Fibroblast of peridontal ligament (primary cell): Measurements from ENCODE around the gene IL17RA.

Source experiments
- DNase-seq: peaks from one replicate; pipeline ENCODE4 v3.0.0-alpha.2; 2010; ENCODE audit errors: extremely low read depth

IL17RA gene

DNA sequence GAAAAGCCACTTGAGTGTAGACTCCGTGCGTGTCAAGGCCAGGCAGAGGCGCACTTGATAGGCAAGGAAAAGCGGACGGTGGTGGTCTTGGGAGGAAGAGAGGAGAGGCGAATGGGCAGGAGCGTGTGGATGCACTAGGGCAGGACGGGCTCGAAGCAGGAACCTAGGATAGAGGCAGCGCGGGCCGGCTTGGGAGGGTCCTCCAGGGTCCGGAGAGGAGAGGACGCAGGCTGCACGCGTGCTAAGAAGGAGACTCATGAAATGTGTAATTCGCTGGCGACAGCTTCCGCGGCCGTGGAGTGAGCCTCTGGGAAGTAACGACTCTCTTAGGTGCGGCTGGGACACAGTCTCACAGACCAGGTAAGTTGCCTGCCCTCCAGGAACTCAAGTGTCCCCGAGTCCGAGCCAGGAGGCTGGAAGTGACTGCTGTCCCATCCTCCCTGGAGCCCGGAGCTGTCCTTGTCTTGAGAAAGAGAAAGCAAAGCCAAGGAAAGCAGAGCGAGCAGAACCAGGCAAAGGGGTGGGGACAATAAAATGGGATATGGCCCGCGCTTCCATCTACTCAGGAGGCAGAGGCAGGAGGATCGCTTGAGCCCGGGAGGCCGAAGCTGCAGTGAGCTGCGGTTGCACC is 874 bp upstream of the IL17RA start:
- DNase-seq, result no peak

DNA sequence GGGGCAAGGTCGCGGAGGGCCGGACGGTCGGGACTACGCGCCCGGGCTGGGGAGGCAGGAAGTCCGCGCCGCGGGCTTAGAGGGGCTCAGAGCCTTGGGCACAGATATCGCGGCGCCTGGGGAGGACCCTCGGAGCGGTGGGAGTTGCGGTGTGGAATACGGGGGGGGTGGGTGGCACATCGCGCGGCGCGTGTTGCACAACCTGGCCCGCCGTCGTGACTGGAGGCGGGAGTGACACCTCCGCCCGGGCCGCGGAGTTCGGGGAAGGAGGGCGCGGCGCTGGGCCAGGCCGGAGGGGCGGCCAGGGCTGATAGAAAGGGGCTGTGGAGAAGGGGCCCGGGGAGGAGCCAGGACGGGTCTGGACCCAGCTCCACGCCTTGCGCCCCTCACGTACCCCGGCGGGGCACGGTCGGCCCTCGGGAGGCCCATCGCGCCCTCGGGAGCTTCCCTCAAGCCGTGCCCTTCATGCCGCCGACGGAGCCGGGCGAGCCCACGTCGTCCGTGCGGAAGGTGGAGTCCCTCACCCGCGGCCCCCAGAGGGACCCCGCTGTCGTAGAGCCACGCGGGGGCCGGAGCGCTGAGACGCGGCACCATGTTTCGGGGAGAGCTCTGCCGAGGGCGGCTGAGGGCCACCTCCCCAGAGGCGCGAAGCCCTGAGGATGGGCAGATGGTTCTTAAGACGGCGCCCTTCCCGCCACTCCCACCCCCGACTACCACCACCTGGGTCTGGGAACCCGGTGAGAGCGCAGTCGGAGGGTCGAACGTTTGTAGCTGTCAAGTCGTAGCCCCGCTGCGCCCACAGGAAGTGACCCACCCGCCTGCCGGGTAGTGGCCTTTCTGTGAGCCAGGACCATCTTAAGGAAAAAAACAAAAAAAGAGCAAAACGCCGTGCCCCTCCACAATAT is 729 bp downstream of the IL17RA start:
- DNase-seq, result no peak

DNA sequence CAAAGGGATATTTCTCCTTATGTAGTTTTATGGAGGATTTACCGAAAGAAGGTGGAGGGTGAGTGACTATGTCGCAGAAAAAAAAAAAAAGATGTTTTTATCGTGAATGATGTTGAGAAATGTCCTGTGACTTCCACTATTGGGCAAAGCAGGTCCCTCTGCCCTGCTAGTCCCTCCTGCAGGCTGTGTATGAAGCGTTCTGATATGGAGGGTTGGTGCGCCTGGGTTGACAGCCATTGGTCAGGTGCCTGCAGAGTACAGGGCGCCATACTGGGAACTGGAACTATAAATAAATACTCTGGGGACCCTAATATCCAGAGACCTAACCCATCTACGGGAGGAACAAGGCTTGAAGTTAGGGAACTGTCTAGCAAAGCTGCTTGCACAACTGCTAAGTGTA is 1.5 kb downstream of the IL17RA start:
- DNase-seq, result no peak

DNA sequence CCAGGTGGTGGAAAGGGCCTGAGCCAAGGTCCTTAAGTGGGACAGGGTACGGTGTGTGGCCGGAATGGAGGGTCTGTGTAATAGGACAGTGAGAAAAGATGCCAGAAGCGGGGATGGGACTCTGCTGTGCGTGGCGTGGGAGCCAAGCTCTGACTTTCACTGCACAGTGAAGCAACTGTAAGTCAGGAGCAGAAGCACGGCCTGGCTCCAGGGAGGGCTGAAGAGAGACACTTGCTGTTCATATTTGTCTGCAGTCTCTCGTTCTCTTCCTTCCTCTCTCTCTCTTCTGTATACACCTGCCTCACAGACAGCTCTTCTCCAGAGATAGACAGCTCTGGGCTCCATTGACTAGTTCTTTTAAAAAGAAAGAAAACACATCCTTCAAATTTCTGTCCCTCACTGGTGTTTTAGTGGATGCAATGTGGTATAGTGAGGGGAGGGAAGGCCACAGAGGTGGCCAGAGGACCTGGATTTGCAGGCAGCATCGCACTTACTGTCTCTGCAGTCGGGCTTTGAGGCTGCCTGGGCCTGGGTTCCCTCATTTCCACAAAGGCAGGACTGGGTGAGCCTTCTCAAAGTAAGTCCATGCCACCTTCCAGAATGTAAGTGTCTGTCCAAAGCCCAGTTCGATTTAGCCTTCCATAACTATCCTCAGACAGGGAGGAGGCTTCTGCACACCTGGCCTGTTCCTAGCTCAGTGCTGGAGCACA is 2.1 kb downstream of the IL17RA start:
- no peak for DNase-seq

GRCh38 chr22:17087498-17088131 is 2.8 kb downstream of the IL17RA start:
- DNase-seq, result peak; percentile 87

DNA sequence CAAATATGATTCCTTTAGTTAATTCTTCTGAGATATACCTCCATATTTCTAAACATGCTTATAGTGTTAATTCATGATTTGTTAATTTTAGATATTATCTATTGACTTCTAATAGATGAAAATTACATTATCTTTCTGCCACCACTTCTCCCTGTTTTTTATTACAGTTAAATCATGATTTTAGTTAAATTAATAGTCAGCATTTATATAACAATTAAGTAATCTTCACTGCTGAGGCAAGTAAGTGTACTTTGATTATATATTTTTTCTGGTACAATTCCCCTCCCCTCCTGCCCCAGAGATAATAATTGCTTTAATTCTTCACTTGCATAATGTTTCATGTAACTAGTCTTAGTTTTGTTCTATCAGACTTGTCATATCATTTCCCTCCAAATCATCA is 5.8 kb downstream of the IL17RA start:
- no peak for DNase-seq

- no peak for DNase-seq
Measured at GRCh38 chr22:17091851-17092250, 7.1 kb downstream of the IL17RA start.

GRCh38 chr22:17093081-17093480 is 8.3 kb downstream of the IL17RA start:
- DNase-seq, result no peak

DNA sequence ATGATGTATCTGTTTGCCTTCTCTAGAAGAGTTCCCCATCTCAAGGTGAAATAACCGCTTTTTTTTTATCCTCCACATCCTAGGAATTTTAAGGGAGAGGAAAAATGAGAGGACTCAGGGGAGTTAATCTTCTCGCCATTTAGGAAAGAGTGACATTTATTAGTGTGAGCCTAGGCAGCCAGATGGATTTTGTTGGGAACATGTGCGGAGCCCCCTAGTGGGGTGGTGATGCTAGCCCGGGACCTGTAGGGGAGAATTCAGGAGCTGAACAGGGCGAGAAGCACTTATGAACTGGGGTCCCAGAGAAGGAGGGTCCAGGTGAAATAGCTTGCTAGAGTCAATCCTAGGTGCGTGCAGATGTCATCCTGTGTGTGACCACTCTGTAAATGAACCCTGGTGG is 10.7 kb downstream of the IL17RA start:
- no peak for DNase-seq

GRCh38 chr22:17096071-17096470 is 11.3 kb downstream of the IL17RA start:
- DNase-seq, result no peak

DNA sequence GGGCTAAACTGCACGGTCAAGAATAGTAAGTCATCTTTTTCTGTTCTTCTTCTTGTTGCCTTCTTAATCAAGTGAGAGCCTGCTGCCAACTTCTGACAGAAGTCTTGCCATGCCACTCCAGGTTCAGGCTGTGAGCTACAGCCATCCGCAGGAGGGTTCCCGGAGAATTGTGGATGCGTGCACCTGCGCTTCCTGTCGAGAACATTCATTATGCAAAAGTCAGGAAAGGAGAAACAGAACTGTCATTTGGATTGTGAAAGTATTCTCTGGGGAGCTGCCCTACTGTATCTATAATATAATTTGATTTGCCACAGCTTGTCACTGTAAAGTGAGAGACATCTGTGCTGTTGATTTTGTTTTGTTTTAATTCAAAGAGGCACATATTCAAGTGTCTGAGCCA is 12.3 kb downstream of the IL17RA start:
- no peak for DNase-seq

DNA sequence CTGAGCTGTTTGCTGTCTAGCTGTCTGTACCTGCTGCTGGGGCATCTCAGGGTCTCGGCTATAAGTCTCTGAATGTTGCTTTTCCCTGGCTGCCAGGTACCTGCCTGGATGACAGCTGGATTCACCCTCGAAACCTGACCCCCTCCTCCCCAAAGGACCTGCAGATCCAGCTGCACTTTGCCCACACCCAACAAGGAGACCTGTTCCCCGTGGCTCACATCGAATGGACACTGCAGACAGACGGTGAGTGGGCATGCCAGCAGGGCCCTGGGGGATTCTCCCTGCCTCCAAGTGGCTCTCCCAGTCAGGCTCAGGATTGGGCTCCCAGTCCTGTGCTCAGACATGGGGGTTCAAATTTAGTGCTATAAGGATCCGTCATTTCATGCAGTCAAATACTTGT is 12.9 kb downstream of the IL17RA start:
- no peak for DNase-seq

DNA sequence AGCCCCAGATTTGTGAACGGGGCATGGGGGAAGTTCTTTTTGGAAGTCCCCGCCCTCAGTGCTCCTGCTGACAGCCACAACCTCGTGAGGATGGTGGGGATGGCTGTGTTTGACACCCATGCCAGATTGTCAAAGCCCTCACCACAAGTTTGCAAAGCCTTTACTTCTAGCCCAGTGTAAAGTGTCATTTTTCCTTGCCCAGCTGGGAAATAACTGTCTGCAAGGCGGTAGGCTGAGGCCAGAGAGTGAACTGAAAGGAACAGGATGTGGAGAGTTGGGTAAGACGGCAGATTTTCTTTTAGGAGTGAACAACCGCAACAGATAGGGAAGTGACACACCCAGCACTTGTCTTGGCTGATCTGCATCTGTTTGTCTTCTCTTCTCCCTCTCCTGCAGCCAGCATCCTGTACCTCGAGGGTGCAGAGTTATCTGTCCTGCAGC is 13.6 kb downstream of the IL17RA start:
- no peak for DNase-seq

- no peak for DNase-seq
Measured at GRCh38 chr22:17100621-17101020, 15.8 kb downstream of the IL17RA start.

DNA sequence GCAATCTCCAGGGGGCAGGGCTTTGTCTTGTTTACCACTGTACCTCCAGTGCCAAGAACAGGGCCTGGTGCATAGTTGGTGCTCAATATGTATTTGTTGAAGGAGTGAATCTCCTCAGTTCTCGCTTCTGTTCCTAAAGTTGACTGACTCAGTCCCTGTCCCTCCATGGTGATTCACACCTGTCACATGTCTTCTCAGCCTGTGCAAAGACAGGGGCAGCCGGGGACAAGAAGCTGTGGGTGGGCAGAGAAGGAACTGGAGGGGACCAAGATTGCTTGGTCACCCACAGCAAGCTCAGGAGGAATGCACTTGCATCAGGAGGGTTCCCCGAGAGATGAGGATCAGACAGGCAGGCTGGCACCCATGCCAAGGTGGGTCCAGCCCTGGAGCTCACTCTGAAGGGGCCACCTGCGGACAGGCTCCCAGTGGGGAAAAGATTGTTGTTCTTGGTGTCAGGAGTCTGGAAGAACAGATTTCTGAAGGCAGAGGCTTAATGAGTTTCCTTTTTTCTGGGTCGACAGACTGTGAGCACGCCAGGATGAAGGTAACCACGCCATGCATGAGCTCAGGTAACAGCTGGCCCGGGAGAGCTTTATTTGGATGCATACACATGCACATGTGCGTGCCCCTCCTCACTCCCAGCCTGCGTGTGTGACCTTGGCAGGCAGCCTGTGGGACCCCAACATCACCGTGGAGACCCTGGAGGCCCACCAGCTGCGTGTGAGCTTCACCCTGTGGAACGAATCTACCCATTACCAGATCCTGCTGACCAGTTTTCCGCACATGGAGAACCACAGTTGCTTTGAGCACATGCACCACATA is 16.9 kb downstream of the IL17RA start:
- DNase-seq, result no peak

DNA sequence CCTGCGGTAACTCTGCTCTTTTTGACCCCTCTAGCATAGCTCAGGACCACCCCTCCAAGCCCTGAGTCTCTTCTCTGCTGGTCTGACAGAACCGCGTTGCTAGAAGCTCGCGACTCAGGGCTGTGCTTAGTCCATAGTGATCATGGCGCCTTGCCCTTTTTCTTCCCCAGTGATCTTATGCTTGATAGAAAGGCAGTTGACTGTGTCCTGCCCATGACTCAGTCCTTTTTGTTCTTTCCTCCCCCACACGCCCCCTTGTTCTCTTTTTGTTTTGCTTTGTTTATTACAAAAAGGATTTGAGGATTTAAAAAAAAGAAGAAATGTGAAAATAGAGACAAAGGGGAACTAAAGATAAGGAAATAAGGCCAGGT is 17.5 kb downstream of the IL17RA start:
- DNase-seq, result no peak

- DNase-seq, result no peak
Measured at GRCh38 chr22:17103351-17103750, 18.6 kb downstream of the IL17RA start.

GRCh38 chr22:17104336-17104935 is 19.6 kb downstream of the IL17RA start:
- no peak for DNase-seq

GRCh38 chr22:17105143-17106129 is 20.6 kb downstream of the IL17RA start:
- no peak for DNase-seq
